ENCODE data around the gene MCEMP1. TPM values are rescaled to one million over a fixed set of nuclear protein-coding genes. Genes with fewer than 3 reads are reported as not detected.

Gene MCEMP1
- total and polyA plus RNA-seq, 2 of the 13 experiments (the other 11 are each of a cell fraction or from before 2014, with no cell fraction given), result not detected

- TF ChIP-seq EP300 (IDR thresholded peaks at IDR 0.05; ENCODE audit: low read depth in 2 of 2, low read length in 2 of 2), result no peak
- TF ChIP-seq EP300 (CRISPR knock-in tag; IDR thresholded peaks at IDR 0.05; ENCODE audit: borderline replicate concordance), result no peak
- no peak for TF ChIP-seq ZNF614 (CRISPR knock-in tag; IDR thresholded peaks at IDR 0.05; ENCODE audit: borderline replicate concordance)
- TF ChIP-seq ETV5 (CRISPR knock-in tag; IDR thresholded peaks at IDR 0.05; ENCODE audit: borderline replicate concordance), result no peak
- no peak for TF ChIP-seq ZNF549 (CRISPR knock-in tag; IDR thresholded peaks at IDR 0.05)
- no peak for TF ChIP-seq ZNF687 (CRISPR knock-in tag; IDR thresholded peaks at IDR 0.05)
- TF ChIP-seq DR1 (CRISPR knock-in tag; IDR thresholded peaks at IDR 0.05), result no peak
- no peak for TF ChIP-seq SIX4 (CRISPR knock-in tag; IDR thresholded peaks at IDR 0.05)
- no peak for TF ChIP-seq ZBTB26 (CRISPR knock-in tag; IDR thresholded peaks at IDR 0.05; ENCODE audit: borderline replicate concordance)
- no peak for TF ChIP-seq ZMYM2 (CRISPR knock-in tag; IDR thresholded peaks at IDR 0.05)
- TF ChIP-seq NFE2L1 (CRISPR knock-in tag; IDR thresholded peaks at IDR 0.05; ENCODE audit: borderline replicate concordance), result no peak
- no peak for TF ChIP-seq ZNF382 (CRISPR knock-in tag; IDR thresholded peaks at IDR 0.05; ENCODE audit: borderline replicate concordance)
- TF ChIP-seq ZSCAN31 (CRISPR knock-in tag; IDR thresholded peaks at IDR 0.05; ENCODE audit: low read depth), result no peak; the same call in 1 of the 2 replicates
- no peak for TF ChIP-seq ZNF619 (CRISPR knock-in tag; IDR thresholded peaks at IDR 0.05)
- no peak for TF ChIP-seq ZBTB44 (CRISPR knock-in tag; IDR thresholded peaks at IDR 0.05)
- no peak for TF ChIP-seq ZNF576 (CRISPR knock-in tag; IDR thresholded peaks at IDR 0.05)
- no peak for TF ChIP-seq BHLHE40 (IDR thresholded peaks at IDR 0.05; ENCODE audit: low read length)
- TF ChIP-seq ZNF883 (CRISPR knock-in tag; IDR thresholded peaks at IDR 0.05; ENCODE audit: not compliant biosample characterization), result no peak
- peak; percentile 59; the same call in 1 of the 2 replicates for TF ChIP-seq PATZ1 (CRISPR knock-in tag; IDR thresholded peaks at IDR 0.05)
Observed at GRCh38 chr19:7681340-7682174, 4.7 kb downstream of the MCEMP1 start (continued).

Data from HepG2 (cell line).